ENCODE data around the gene C12orf76.
"Not testable (repeated sequence)": the region's sequence is repeated elsewhere in the genome, so short reads cannot be mapped to it uniquely, and the experiment has no call there.

The C12orf76 gene

GRCh38 chr12:110029290-110029815 lies 19.0 kb downstream of the C12orf76 start:
- H3K27me3 ChIP-seq (ENCODE audit: control insufficient read depth, insufficient read depth, low read length), result no peaks in the 10 kb centered on the region
- H3K4me3 ChIP-seq (ENCODE audit: low read length), result no peak overlapping the region
- no peaks in the 10 kb centered on the region for H3K4me1 ChIP-seq (ENCODE audit: control insufficient read depth, insufficient read depth, low read length)
- peaks cover 27% of the 10 kb centered on the region for H3K36me3 ChIP-seq (ENCODE audit: control insufficient read depth, insufficient read depth, low read length)
- H3K9ac ChIP-seq (ENCODE audit: low read length), result no peak overlapping the region
- no peak overlapping the region for H3K27ac ChIP-seq (ENCODE audit: low read depth, low read length)

DNA sequence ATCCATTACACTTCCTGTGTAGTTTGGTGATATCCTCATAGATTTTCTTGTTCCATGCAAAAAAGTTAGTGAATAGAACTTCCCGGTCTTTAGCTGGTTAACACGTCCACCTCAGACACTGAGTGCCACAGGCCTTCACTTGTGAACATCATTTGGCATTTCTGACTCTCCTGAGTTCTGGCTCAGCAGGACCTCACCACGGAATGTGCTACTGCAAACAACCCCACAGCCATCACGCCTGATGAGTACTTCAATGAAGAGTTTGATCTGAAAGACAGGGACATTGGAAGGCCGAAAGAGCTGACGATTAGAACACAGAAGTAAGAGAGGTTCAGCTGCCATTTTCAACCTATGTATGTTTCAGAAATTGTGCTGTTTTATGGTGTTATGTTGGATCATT lies 20.0 kb downstream of the C12orf76 start:
- peaks cover 21% of the 10 kb centered on the region for H3K36me3 ChIP-seq (ENCODE audit: control insufficient read depth, insufficient read depth, low read length)
- no peak overlapping the region for H3K4me3 ChIP-seq (ENCODE audit: low read length)
- H3K9ac ChIP-seq (ENCODE audit: low read length), result no peak overlapping the region
- peaks cover 3% of the 10 kb centered on the region for H3K4me1 ChIP-seq (ENCODE audit: control insufficient read depth, insufficient read depth, low read length)
- no peak overlapping the region for H3K27ac ChIP-seq (ENCODE audit: low read depth, low read length)
- no peaks in the 10 kb centered on the region for H3K27me3 ChIP-seq (ENCODE audit: control insufficient read depth, insufficient read depth, low read length)

DNA sequence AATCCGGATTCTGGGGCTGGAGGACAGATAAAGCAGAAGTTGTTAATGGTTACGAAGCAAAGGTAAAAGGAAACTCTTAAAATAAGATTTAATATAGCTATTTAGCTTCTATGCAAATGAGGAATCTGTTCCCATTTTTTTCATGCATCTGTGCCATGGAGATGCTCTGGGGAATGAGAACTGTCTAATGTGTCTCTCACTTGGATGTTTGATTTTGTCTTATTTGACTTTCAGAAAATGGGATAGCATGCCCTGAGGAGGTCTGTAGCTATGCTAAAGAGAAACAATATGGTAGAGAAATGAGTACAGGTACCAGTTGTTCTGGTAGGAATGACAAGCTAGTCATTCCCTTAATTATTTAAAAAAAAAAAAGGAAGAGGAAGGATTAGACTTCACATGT lies 24.3 kb downstream of the C12orf76 start:
- peaks cover 6% of the 10 kb centered on the region for H3K4me1 ChIP-seq (ENCODE audit: control insufficient read depth, insufficient read depth, low read length)
- H3K36me3 ChIP-seq (ENCODE audit: control insufficient read depth, insufficient read depth, low read length), result peaks cover 20% of the 10 kb centered on the region
- H3K27me3 ChIP-seq (ENCODE audit: control insufficient read depth, insufficient read depth, low read length), result no peaks in the 10 kb centered on the region
- H3K9ac ChIP-seq (ENCODE audit: low read length), result no peak overlapping the region
- no peak overlapping the region for H3K4me3 ChIP-seq (ENCODE audit: low read length)
- H3K27ac ChIP-seq (ENCODE audit: low read depth, low read length), result no peak overlapping the region

DNA sequence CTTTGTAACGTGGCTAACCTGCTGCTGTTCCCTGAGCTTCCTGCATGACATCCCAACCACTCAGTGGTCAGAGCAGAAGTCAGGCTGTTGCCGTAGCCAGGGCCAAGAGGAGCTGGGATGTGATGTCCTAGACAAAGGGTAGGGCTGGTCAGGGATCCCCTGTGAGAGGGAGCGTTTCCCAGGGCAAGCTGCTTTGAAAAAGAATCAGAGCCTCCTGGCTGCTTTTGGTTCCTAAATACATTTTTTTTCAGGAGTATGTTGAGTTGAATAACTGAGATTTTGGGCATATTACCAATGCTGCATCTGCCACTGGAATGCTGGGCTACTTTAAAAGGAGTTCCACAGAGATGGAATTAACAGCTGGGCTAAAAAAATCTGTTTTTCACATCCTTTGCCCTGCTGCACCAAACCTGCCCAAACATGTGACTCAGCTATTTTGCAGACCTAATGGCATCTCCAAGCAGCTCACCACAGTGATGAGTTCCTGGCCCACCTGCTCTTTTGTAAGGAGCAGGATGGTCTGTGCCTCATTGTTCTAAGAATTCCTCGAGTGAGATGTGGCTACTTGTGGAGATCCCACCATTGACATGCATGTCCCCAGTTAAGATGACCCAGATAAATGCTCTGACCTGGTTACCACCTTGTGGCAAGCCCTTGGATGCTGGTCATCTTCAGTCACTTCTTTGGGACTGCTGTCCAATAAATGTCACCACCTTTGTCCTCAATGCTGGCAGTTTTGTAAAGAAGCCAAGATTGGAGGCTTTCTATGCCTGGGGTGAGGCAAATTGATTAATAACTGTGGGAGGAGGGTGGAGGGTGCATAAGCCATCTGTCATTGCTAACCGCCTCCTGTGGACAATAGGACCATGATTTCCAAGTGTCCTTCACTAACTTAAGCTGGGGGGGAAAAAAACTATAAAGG lies 25.0 kb downstream of the C12orf76 start:
- Histone ChIP-seq H3K36me3 (ENCODE audit: control insufficient read depth, insufficient read depth, low read length) (peaks cover 21% of the 10 kb centered on the region), H3K4me3 (ENCODE audit: low read length) (no peak overlapping the region), H3K9ac (ENCODE audit: low read length) (no peak overlapping the region), H3K4me1 (ENCODE audit: control insufficient read depth, insufficient read depth, low read length) (peaks cover 6% of the 10 kb centered on the region), H3K27me3 (ENCODE audit: control insufficient read depth, insufficient read depth, low read length) (no peaks in the 10 kb centered on the region), H3K27ac (ENCODE audit: low read depth, low read length) (no peak overlapping the region)

GRCh38 chr12:110020956-110021355 lies 27.4 kb downstream of the C12orf76 start:
- H3K36me3 ChIP-seq (ENCODE audit: control insufficient read depth, insufficient read depth, low read length), result peaks cover 14% of the 10 kb centered on the region
- H3K27me3 ChIP-seq (ENCODE audit: control insufficient read depth, insufficient read depth, low read length), result no peaks in the 10 kb centered on the region
- H3K4me1 ChIP-seq (ENCODE audit: control insufficient read depth, insufficient read depth, low read length), result peaks cover 6% of the 10 kb centered on the region
- no peak overlapping the region for H3K27ac ChIP-seq (ENCODE audit: low read depth, low read length)
- no peak overlapping the region for H3K9ac ChIP-seq (ENCODE audit: low read length)
- H3K4me3 ChIP-seq (ENCODE audit: low read length), result no peak overlapping the region

- no peak overlapping the region for H3K27ac ChIP-seq (ENCODE audit: low read depth, low read length)
- no peak overlapping the region for H3K9ac ChIP-seq (ENCODE audit: low read length)
- no peak overlapping the region for H3K4me3 ChIP-seq (ENCODE audit: low read length)
- H3K36me3 ChIP-seq (ENCODE audit: control insufficient read depth, insufficient read depth, low read length), result peaks cover 21% of the 10 kb centered on the region
- H3K27me3 ChIP-seq (ENCODE audit: control insufficient read depth, insufficient read depth, low read length), result no peaks in the 10 kb centered on the region
- no peaks in the 10 kb centered on the region for H3K4me1 ChIP-seq (ENCODE audit: control insufficient read depth, insufficient read depth, low read length)
Observed at GRCh38 chr12:110015132-110015531, 33.2 kb downstream of the C12orf76 start.

DNA sequence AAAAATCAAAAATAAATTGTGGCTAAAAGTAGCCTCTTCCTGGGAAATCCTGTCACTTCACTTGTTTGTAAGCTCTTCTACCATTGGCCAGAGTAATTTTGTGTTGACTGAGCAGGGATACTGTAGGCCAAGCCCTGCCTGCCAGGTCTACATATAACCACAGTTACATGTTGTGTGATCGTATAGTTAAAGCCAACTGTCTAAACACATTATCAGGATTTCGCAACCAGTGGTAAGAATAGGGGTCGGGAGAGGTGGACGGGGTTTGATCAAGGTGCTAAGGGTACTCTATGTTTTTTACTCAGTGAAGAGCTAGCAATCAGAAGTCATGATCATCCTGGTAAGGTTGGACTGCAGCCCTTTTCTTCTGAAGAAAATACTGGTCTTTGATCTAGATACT lies 35.7 kb downstream of the C12orf76 start:
- Histone ChIP-seq H3K27ac (ENCODE audit: low read depth, low read length) (no peak overlapping the region), H3K4me3 (ENCODE audit: low read length) (no peak overlapping the region), H3K27me3 (ENCODE audit: control insufficient read depth, insufficient read depth, low read length) (no peaks in the 10 kb centered on the region), H3K4me1 (ENCODE audit: control insufficient read depth, insufficient read depth, low read length) (no peaks in the 10 kb centered on the region), H3K9ac (ENCODE audit: low read length) (no peak overlapping the region), H3K36me3 (ENCODE audit: control insufficient read depth, insufficient read depth, low read length) (peaks cover 11% of the 10 kb centered on the region)

- Histone ChIP-seq H3K27me3 (ENCODE audit: control insufficient read depth, insufficient read depth, low read length) (no peaks in the 10 kb centered on the region), H3K4me3 (ENCODE audit: low read length) (no peak overlapping the region), H3K36me3 (ENCODE audit: control insufficient read depth, insufficient read depth, low read length) (peaks cover 9% of the 10 kb centered on the region), H3K27ac (ENCODE audit: low read depth, low read length) (no peak overlapping the region), H3K9ac (ENCODE audit: low read length) (no peak overlapping the region), H3K4me1 (ENCODE audit: control insufficient read depth, insufficient read depth, low read length) (no peaks in the 10 kb centered on the region)
Observed at GRCh38 chr12:110012137-110012536, 36.2 kb downstream of the C12orf76 start.

GRCh38 chr12:110010853-110011723 lies 37.2 kb downstream of the C12orf76 start:
- Histone ChIP-seq H3K9ac (ENCODE audit: low read length) (no peak overlapping the region), H3K4me3 (ENCODE audit: low read length) (no peak overlapping the region), H3K4me1 (ENCODE audit: control insufficient read depth, insufficient read depth, low read length) (no peaks in the 10 kb centered on the region), H3K36me3 (ENCODE audit: control insufficient read depth, insufficient read depth, low read length) (peaks cover 9% of the 10 kb centered on the region), H3K27ac (ENCODE audit: low read depth, low read length) (no peak overlapping the region), H3K27me3 (ENCODE audit: control insufficient read depth, insufficient read depth, low read length) (no peaks in the 10 kb centered on the region)

GRCh38 chr12:110008681-110009398 lies 39.5 kb downstream of the C12orf76 start:
- not testable (repeated sequence) for H3K27ac ChIP-seq (ENCODE audit: low read depth, low read length); H3K4me1 ChIP-seq (ENCODE audit: control insufficient read depth, insufficient read depth, low read length); H3K36me3 ChIP-seq (ENCODE audit: control insufficient read depth, insufficient read depth, low read length); H3K4me3 ChIP-seq (ENCODE audit: low read length); H3K9ac ChIP-seq (ENCODE audit: low read length); H3K27me3 ChIP-seq (ENCODE audit: control insufficient read depth, insufficient read depth, low read length)

- Histone ChIP-seq H3K27me3 (ENCODE audit: control insufficient read depth, insufficient read depth, low read length) (no peaks in the 10 kb centered on the region), H3K9ac (ENCODE audit: low read length) (no peak overlapping the region), H3K4me1 (ENCODE audit: control insufficient read depth, insufficient read depth, low read length) (no peaks in the 10 kb centered on the region), H3K4me3 (ENCODE audit: low read length) (no peak overlapping the region), H3K27ac (ENCODE audit: low read depth, low read length) (no peak overlapping the region), H3K36me3 (ENCODE audit: control insufficient read depth, insufficient read depth, low read length) (peaks cover 6% of the 10 kb centered on the region)
Observed at GRCh38 chr12:110007881-110008280, 40.4 kb downstream of the C12orf76 start.

DNA sequence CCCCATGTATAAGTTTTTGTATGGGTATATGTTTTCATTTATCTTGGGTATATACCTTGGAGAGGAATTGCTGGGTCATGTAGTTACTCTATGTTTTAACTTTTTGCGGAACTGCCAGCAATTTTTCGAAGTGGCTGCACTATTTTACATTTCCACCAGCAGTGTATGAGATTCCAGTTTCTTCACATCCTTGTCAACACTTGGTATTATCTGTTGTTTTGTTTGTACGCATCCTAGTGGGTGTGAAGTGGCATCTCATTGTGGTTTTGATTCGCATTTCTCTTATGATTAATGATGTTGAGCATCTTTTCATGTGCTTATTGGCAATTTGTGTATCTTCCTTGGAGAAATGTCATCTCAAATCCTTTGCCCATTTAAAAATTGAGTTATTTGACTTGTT lies 42.2 kb downstream of the C12orf76 start:
- Histone ChIP-seq H3K27ac (ENCODE audit: low read depth, low read length) (no peak overlapping the region), H3K4me1 (ENCODE audit: control insufficient read depth, insufficient read depth, low read length) (no peaks in the 10 kb centered on the region), H3K36me3 (ENCODE audit: control insufficient read depth, insufficient read depth, low read length) (no peaks in the 10 kb centered on the region), H3K4me3 (ENCODE audit: low read length) (no peak overlapping the region), H3K27me3 (ENCODE audit: control insufficient read depth, insufficient read depth, low read length) (no peaks in the 10 kb centered on the region), H3K9ac (ENCODE audit: low read length) (no peak overlapping the region)

Measured in rectal smooth muscle tissue (tissue), 1 donor.